GM23248 (cell line): ENCODE measurements around the gene ACACA.

Experiments used
- EZH2 ChIP-seq: fragments of 200-600 bp; sonication (generic); IDR thresholded peaks from 2 replicates; pipeline ENCODE4 v1.6.1; 2018; ENCODE audit warnings: antibody characterized with exemption, mild to moderate bottlenecking; ENCODE audit not compliant: insufficient read depth, poor library complexity, severe bottlenecking
- EZH2phosphoT487 ChIP-seq: fragments of 200-600 bp; sonication (generic); IDR thresholded peaks from 2 replicates; pipeline ENCODE4 v1.6.1; 2018; ENCODE audit warnings: antibody characterized with exemption, moderate library complexity, mild to moderate bottlenecking, low read depth; ENCODE audit not compliant: insufficient read depth

GRCh38 chr17:37179893-37180292, 226.7 kb downstream of the ACACA start:
- TF ChIP-seq EZH2phosphoT487 (no peak), EZH2 (no peak)
